ENCODE measurements around the gene TSR3.

DNA sequence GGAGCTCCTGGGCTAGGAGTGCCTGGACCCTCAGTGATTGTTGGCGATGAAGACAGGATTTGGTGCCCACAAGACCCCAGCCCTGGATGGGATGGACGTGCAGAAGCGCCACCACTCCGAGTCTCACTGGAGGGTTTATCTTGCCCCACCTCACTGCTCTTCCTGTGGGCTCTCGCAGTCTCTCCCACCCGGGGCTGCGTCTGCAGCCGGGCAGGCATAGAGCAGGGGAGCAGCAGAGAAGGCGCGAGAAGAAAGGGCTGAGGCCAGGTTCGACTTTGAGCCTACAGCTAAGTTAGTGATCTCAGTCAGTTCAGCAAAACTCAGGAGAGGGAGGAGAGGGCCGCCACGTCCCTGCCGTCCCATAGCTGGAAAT lies 35.7 kb downstream of the TSR3 start:
- TF ChIP-seq, protein P1, sequence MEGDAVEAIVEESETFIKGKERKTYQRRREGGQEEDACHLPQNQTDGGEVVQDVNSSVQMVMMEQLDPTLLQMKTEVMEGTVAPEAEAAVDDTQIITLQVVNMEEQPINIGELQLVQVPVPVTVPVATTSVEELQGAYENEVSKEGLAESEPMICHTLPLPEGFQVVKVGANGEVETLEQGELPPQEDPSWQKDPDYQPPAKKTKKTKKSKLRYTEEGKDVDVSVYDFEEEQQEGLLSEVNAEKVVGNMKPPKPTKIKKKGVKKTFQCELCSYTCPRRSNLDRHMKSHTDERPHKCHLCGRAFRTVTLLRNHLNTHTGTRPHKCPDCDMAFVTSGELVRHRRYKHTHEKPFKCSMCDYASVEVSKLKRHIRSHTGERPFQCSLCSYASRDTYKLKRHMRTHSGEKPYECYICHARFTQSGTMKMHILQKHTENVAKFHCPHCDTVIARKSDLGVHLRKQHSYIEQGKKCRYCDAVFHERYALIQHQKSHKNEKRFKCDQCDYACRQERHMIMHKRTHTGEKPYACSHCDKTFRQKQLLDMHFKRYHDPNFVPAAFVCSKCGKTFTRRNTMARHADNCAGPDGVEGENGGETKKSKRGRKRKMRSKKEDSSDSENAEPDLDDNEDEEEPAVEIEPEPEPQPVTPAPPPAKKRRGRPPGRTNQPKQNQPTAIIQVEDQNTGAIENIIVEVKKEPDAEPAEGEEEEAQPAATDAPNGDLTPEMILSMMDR (IDR thresholded peaks at IDR 0.05) = no peak
- TF ChIP-seq POLR2A (IDR thresholded peaks at IDR 0.05) = no peak

Data from body of pancreas (tissue), 4 donors.